Activated T-cell treated with anti-CD3 and anti-CD28 coated beads, Interleukin-2, amount 50 U/mL, for 72 hours (primary cell): ENCODE data around the gene CYP3A5. TPM values are rescaled to one million over a fixed set of nuclear protein-coding genes. Genes with fewer than 3 reads are reported as not detected.

Source experiments
- ATAC-seq, 2 donors: fragments of 150-1000 bp; cut with Tn5 transposase; replicated peaks in 1 of 2; 2 replicates each; pipeline ENCODE4 v1.10.0; 2021; ENCODE audit warnings: moderate library complexity in 2 of 2, mild to moderate bottlenecking in 1 of 2
- DNase-seq, 2 donors: peaks; one replicate each; pipeline ENCODE4 v3.0.0; 2021 to 2022; ENCODE audit warnings: mixed read lengths in 1 of 2
- H3K27ac Mint-ChIP-seq: one replicate; pipeline ENCODE4 v1.8.0; 2022; ENCODE audit warnings: mild to moderate bottlenecking, moderate library complexity, mixed read lengths
- H3K27me3 Mint-ChIP-seq: one replicate; pipeline ENCODE4 v1.8.0; 2022; ENCODE audit warnings: low read depth, mixed read lengths
- H3K36me3 Mint-ChIP-seq, 2 donors: one replicate each; pipeline ENCODE4 v1.8.0; 2022; ENCODE audit warnings: mixed read lengths in 2 of 2, mild to moderate bottlenecking in 1 of 2; ENCODE audit not compliant: insufficient read depth in 2 of 2
- H3K4me1 Mint-ChIP-seq: one replicate; pipeline ENCODE4 v1.8.0; 2022; ENCODE audit warnings: low read depth, mixed read lengths
- H3K4me3 Mint-ChIP-seq, 2 donors: one replicate each; pipeline ENCODE4 v1.8.0; 2022; ENCODE audit warnings: mild to moderate bottlenecking in 2 of 2, mixed read lengths in 2 of 2, moderate library complexity in 2 of 2
- H3K9me3 Mint-ChIP-seq, 2 donors: one replicate each; pipeline ENCODE4 v1.8.0; 2022; ENCODE audit warnings: mixed read lengths in 2 of 2
- total RNA-seq, 2 donors: library from RNA; stranded (reverse); gene quantifications; one replicate each; pipeline ENCODE4 v1.2.3, GENCODE V29; 2022

The CYP3A5 gene
- total RNA-seq, 2 donors from 2014 or later, result 0.36 TPM; not detected in 1

- H3K4me3 Mint-ChIP-seq, result peak overlapping the region; percentile 94 to 97
- H3K27ac Mint-ChIP-seq, result peak overlapping the region; percentile 97
- H3K27me3 Mint-ChIP-seq, result no peaks in the 10 kb centered on the region
- no peak for ATAC-seq
- peaks cover 40 to 64% of the 10 kb centered on the region in 2 donors for H3K36me3 Mint-ChIP-seq
- no peaks in the 10 kb centered on the region for H3K9me3 Mint-ChIP-seq
- DNase-seq, result no peak
- H3K4me1 Mint-ChIP-seq, result peaks cover 90% of the 10 kb centered on the region
These were observed 53.8 kb downstream of the CYP3A5 start for GRCh38 chr7:99625961-99626360.

DNA sequence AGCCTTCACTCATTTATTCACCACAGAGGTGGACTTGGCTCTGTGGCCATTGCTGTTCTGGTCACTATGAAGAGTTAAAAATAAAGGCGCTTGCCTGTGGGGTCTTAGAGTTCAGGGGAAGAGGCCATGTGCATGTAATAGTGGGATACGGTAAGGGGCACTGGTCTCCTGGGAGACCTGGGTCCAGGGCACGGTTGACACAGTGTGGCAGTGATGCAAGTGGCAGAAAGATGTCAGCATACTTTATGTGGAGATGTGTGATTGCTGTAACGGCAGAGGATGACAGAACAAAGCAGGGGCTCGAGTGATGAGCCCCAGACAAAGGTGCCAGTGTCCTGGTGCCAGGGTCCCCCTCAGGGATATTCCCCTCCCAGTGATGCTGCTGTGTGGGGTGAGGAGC, 54.5 kb downstream of the CYP3A5 start:
- peak in 1 of 2 donors; percentile 21 for DNase-seq
- Mint-ChIP-seq H3K9me3 (no peaks in the 10 kb centered on the region), H3K27me3 (no peaks in the 10 kb centered on the region), H3K27ac (peak overlapping the region; percentile 97), H3K4me1 (peaks cover 89% of the 10 kb centered on the region), H3K4me3 (peak overlapping the region; percentile 94 to 97), H3K36me3 (peaks cover 38 to 65% of the 10 kb centered on the region in 2 donors)
- ATAC-seq, result no peak

GRCh38 chr7:99624484-99624883, 55.3 kb downstream of the CYP3A5 start:
- Mint-ChIP-seq H3K9me3 (no peaks in the 10 kb centered on the region), H3K27me3 (no peaks in the 10 kb centered on the region), H3K4me1 (peaks cover 85% of the 10 kb centered on the region), H3K4me3 (peak overlapping the region; percentile 94 to 97), H3K27ac (peak overlapping the region; percentile 97), H3K36me3 (peaks cover 38 to 62% of the 10 kb centered on the region in 2 donors)
- DNase-seq (peak; percentile 79 to 83), ATAC-seq (peak; percentile 76 to 78)

GRCh38 chr7:99623702-99624447, 55.9 kb downstream of the CYP3A5 start:
- ATAC-seq, result peak; percentile 62 to 68
- peak overlapping the region; percentile 94 to 97 for H3K4me3 Mint-ChIP-seq
- no peaks in the 10 kb centered on the region for H3K9me3 Mint-ChIP-seq
- H3K27ac Mint-ChIP-seq, result peak overlapping the region; percentile 97
- peaks cover 38 to 68% of the 10 kb centered on the region in 2 donors for H3K36me3 Mint-ChIP-seq
- no peaks in the 10 kb centered on the region for H3K27me3 Mint-ChIP-seq
- peak; percentile 61 to 65 for DNase-seq
- peaks cover 87% of the 10 kb centered on the region for H3K4me1 Mint-ChIP-seq

DNA sequence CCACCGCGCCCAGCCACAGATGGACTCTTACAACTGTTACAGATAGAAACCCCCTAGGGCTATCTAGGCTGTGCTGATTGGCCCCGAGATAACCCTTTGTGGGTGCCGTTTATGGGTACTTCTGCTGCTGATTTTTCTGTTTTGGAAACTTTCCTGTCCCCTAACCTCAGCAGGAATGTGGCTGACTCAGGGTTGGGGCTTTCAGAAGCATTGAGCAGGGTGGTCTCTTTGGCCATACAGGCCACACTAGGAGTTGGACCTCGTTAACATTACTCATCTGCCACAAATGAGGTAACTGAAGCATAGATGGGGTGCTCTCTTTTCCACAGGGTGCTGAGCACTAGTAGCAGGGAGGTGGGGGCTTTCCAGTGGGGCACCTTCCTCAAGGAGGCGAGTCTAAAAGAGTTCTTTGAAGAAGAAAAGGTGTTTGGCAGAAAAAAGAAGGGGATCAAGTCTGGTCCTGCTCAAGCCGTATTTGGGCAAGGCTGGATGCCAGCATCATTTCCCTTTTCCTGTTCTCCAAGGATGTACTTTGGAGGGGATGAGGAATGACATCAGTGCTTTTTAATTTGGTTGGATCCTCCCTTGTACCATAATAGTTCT, 56.6 kb downstream of the CYP3A5 start:
- H3K4me1 Mint-ChIP-seq, result peaks cover 87% of the 10 kb centered on the region
- no peaks in the 10 kb centered on the region for H3K27me3 Mint-ChIP-seq
- peaks cover 32 to 66% of the 10 kb centered on the region in 2 donors for H3K36me3 Mint-ChIP-seq
- H3K4me3 Mint-ChIP-seq, result peak overlapping the region; percentile 94 to 97
- H3K27ac Mint-ChIP-seq, result peak overlapping the region; percentile 97
- DNase-seq, result peak; percentile 35 to 66
- peak; percentile 65 to 70 for ATAC-seq
- H3K9me3 Mint-ChIP-seq, result no peaks in the 10 kb centered on the region

DNA sequence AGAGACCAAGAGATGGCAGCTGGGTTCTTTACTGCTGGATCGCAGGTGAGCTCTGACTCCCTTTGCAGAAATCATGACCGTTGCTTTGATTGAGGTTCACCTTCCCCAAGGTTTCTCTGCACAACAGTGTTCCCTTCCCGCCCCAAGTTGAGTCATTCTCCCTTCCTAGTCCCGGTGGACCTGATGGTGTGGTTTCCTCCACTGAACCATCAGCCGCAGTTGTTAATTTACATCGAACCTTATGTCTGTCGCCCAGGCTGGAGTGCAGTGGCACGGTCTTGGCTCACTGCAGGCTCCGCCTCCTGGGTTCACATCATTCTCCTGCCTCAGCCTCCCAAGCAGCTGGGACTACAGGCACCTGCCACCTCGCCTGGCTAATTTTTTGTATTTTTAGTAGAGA, 57.2 kb downstream of the CYP3A5 start:
- no peak for ATAC-seq
- Mint-ChIP-seq H3K4me1 (peaks cover 92% of the 10 kb centered on the region), H3K27me3 (no peaks in the 10 kb centered on the region), H3K36me3 (peaks cover 31 to 64% of the 10 kb centered on the region in 2 donors), H3K27ac (peak overlapping the region; percentile 97), H3K9me3 (no peaks in the 10 kb centered on the region), H3K4me3 (peak overlapping the region; percentile 94 to 97)
- no peak for DNase-seq

DNA sequence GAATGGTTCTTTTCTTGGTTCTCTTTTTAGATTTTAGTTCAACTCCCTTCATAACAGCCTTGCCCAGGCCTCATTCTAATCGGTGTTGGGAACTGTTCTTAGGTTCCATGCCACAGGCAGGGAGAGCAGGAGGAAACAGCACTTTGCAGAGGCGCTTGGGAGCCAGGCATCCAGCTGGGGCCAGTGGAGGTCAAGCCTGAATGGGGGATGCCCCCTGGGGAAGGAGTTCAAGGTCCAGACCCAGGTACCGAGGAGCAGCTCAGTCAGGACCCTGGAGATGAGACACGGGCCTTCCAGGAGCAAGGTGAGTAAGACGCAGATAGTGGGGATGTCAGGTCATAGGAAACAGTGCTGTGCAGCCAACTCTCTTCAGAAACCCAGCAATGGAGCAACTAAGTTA, 58.5 kb downstream of the CYP3A5 start:
- Mint-ChIP-seq H3K9me3 (no peaks in the 10 kb centered on the region), H3K27me3 (no peaks in the 10 kb centered on the region), H3K4me1 (peaks cover 91% of the 10 kb centered on the region), H3K4me3 (no peak overlapping the region), H3K36me3 (peaks cover 28 to 54% of the 10 kb centered on the region in 2 donors), H3K27ac (peak overlapping the region; percentile 82)
- ATAC-seq (no peak), DNase-seq (no peak)

- H3K27me3 Mint-ChIP-seq, result no peaks in the 10 kb centered on the region
- peaks cover 83% of the 10 kb centered on the region for H3K4me1 Mint-ChIP-seq
- peak overlapping the region; percentile 74 for H3K27ac Mint-ChIP-seq
- H3K9me3 Mint-ChIP-seq, result no peaks in the 10 kb centered on the region
- no peak for DNase-seq
- peak overlapping the region in 1 of 2 donors; percentile 97 for H3K4me3 Mint-ChIP-seq
- H3K36me3 Mint-ChIP-seq, result peaks cover 15 to 42% of the 10 kb centered on the region in 2 donors
- ATAC-seq, result no peak
These were observed 60.1 kb downstream of the CYP3A5 start for GRCh38 chr7:99619571-99620130.

GRCh38 chr7:99618726-99619125, 61.1 kb downstream of the CYP3A5 start:
- H3K4me1 Mint-ChIP-seq, result peaks cover 75% of the 10 kb centered on the region
- peak overlapping the region; percentile 93 to 97 for H3K4me3 Mint-ChIP-seq
- peak overlapping the region; percentile 74 for H3K27ac Mint-ChIP-seq
- no peak for ATAC-seq
- no peaks in the 10 kb centered on the region for H3K27me3 Mint-ChIP-seq
- peaks cover 10 to 33% of the 10 kb centered on the region in 2 donors for H3K36me3 Mint-ChIP-seq
- H3K9me3 Mint-ChIP-seq, result no peaks in the 10 kb centered on the region
- DNase-seq, result no peak

- Mint-ChIP-seq H3K36me3 (peaks cover 2 to 22% of the 10 kb centered on the region in 2 donors), H3K27me3 (no peaks in the 10 kb centered on the region), H3K9me3 (no peaks in the 10 kb centered on the region), H3K4me3 (peak overlapping the region; percentile 93 to 97), H3K27ac (peak overlapping the region; percentile 74), H3K4me1 (peaks cover 60% of the 10 kb centered on the region)
- DNase-seq, result no peak
- ATAC-seq, result no peak
These were observed 62.5 kb downstream of the CYP3A5 start for GRCh38 chr7:99617192-99617781.

GRCh38 chr7:99616359-99617191, 63.2 kb downstream of the CYP3A5 start, which contains the start of gene ZSCAN25:
Gene ZSCAN25 (plus strand): TSS chr7:99616946. CDS start chr7:99619607, 2,661 bp downstream.
- DNase-seq (peak; percentile 88 to 90), ATAC-seq (peak; percentile 95 to 98)
- peaks cover 55% of the 10 kb centered on the region for H3K4me1 Mint-ChIP-seq
- no peaks in the 10 kb centered on the region for H3K9me3 Mint-ChIP-seq
- peak within 1 kb of the TSS; percentile 74 for H3K27ac Mint-ChIP-seq
- peak within 1 kb of the TSS; percentile 93 to 97 for H3K4me3 Mint-ChIP-seq
- H3K36me3 Mint-ChIP-seq, result peaks cover 2 to 20% of the 10 kb centered on the region in 2 donors
- no peaks in the 10 kb centered on the region for H3K27me3 Mint-ChIP-seq

- H3K27me3 Mint-ChIP-seq, result no peaks in the 10 kb centered on the region
- H3K4me1 Mint-ChIP-seq, result peaks cover 48% of the 10 kb centered on the region
- H3K27ac Mint-ChIP-seq, result peak overlapping the region; percentile 74
- ATAC-seq, result no peak
- H3K9me3 Mint-ChIP-seq, result no peaks in the 10 kb centered on the region
- DNase-seq, result no peak
- peak overlapping the region; percentile 93 to 97 for H3K4me3 Mint-ChIP-seq
- H3K36me3 Mint-ChIP-seq, result peaks cover 2 to 15% of the 10 kb centered on the region in 2 donors
These were observed 63.8 kb downstream of the CYP3A5 start for GRCh38 chr7:99615989-99616358.
